HepG2 (cell line): ENCODE results near the gene BLVRB. TPM values are rescaled to one million over a fixed set of nuclear protein-coding genes. Genes with fewer than 3 reads are reported as not detected.

Experiments
- ATAC-seq: fragments of 200-7000 bp; cut with Tn5 transposase; 3 replicates; pipeline ENCODE4 v1.9.1; 2020; ENCODE audit warnings: mild to moderate bottlenecking, moderate library complexity
- BruUV-seq: library from RNA; stranded (reverse); fragments of 400-500 nt; replicated peaks from 2 replicates; lab custom pipeline; 2021; lab: Mats Ljungman, UMichigan
- CTCF ChIA-PET: fragments of 300-600 bp; formaldehyde crosslinking; extraction: SDS; loops from one replicate; lab custom pipeline; 2021; ENCODE audit warnings: low total read pairs, inconsistent platforms, low intra/inter-chr PET ratio; lab: Yijun Ruan, JAX
- POLR2A ChIA-PET: fragments of 350-600 bp; sonication (Branson Sonifier 250); formaldehyde crosslinking; loops from one replicate; lab custom pipeline; 2020; ENCODE audit warnings: antibody characterized with exemption, inconsistent platforms; lab: Yijun Ruan, JAX
- DNase-seq: peaks from one replicate; pipeline ENCODE4 v3.0.0-alpha.2; 2015; ENCODE audit warnings: low spot score
- FAIRE-seq: peaks from 3 replicates; lab custom pipeline; 2011; peaks lifted over from hg19 to GRCh38; lab: Jason Lieb, UNC
- H2AFZ ChIP-seq: one replicate; pipeline ENCODE4 v1.6.1; 2011; ENCODE audit warnings: low read length, inconsistent platforms
- H3K27ac ChIP-seq: fragments of 300-600 bp; 3 replicates; pipeline ENCODE4 v1.8.0; 2011; ENCODE audit warnings: mixed run types, mild to moderate bottlenecking, mixed read lengths, low read length, inconsistent platforms; ENCODE audit not compliant: insufficient read depth; ENCODE audit errors: extremely low read length
- H3K27me3 ChIP-seq, 2 experiments: fragments of 200-600 bp in 1 of 2; 2 replicates in 1 of 2; 3 replicates in 1 of 2; pipeline versions ENCODE4 v1.6.0 to v1.8.0; 2011; ENCODE audit warnings: low read length in 2 of 2, mild to moderate bottlenecking in 2 of 2, moderate library complexity in 2 of 2, inconsistent platforms in 1 of 2; ENCODE audit not compliant: insufficient read depth in 2 of 2, control insufficient read depth in 1 of 2
- H3K36me3 ChIP-seq, 2 experiments: fragments of 200-600 bp in 1 of 2; replicated peaks in 1 of 2; 2 replicates in 1 of 2; 3 replicates in 1 of 2; pipeline versions ENCODE4 v1.5.1 to v1.8.0; 2011; ENCODE audit warnings: low read length in 2 of 2, inconsistent platforms in 1 of 2; ENCODE audit not compliant: insufficient read depth in 2 of 2, control insufficient read depth in 1 of 2
- H3K4me1 ChIP-seq: 2 replicates; pipeline ENCODE4 v1.5.1; 2012; ENCODE audit warnings: low read length, inconsistent platforms; ENCODE audit not compliant: insufficient read depth
- H3K4me2 ChIP-seq: 2 replicates; pipeline ENCODE4 v1.6.0; 2011; ENCODE audit warnings: low read depth, low read length, inconsistent platforms
- H3K4me3 ChIP-seq, 3 experiments: fragments of 200-600 bp in 1 of 3; sonication (generic), shearing (Covaris generic) in 1 of 3; replicated peaks in 1 of 3; 2 replicates each; pipeline ENCODE4 v1.5.1; 2011 to 2016; ENCODE audit warnings: low read length in 3 of 3, inconsistent platforms in 2 of 3, low read depth in 2 of 3, mild to moderate bottlenecking in 2 of 3, control low read depth in 1 of 3, mixed read lengths in 1 of 3; ENCODE audit not compliant: insufficient read depth in 1 of 3
- H3K79me2 ChIP-seq: one replicate; pipeline ENCODE4 v1.6.1; 2011; ENCODE audit warnings: low read length, inconsistent platforms; ENCODE audit not compliant: insufficient read depth
- H3K9ac ChIP-seq: 2 replicates; pipeline ENCODE4 v1.6.0; 2011; ENCODE audit warnings: mild to moderate bottlenecking, low read depth, low read length, inconsistent platforms; ENCODE audit not compliant: insufficient read depth
- H3K9me3 ChIP-seq: 2 replicates; pipeline ENCODE4 v1.5.1; 2012; ENCODE audit warnings: mild to moderate bottlenecking, low read length
- H4K20me1 ChIP-seq: 2 replicates; pipeline ENCODE4 v1.6.0; 2011; ENCODE audit warnings: inconsistent platforms, mild to moderate bottlenecking, low read length, moderate library complexity; ENCODE audit not compliant: insufficient read depth
- ATRX ChIP-seq: sonication (generic); formaldehyde crosslinking; IDR thresholded peaks from 2 replicates; pipeline ENCODE4 v1.4.0; 2020; ENCODE audit warnings: missing genetic modification reagents, borderline replicate concordance
- FOXK1 ChIP-seq: sonication (generic); formaldehyde crosslinking; IDR thresholded peaks from 2 replicates; pipeline ENCODE4 v1.4.0; 2020; ENCODE audit warnings: low read depth, missing genetic modification reagents, borderline replicate concordance
- LCORL ChIP-seq, 2 experiments: fragments of 450-650 bp in 1 of 2; sonication (generic) in 1 of 2; formaldehyde crosslinking in 1 of 2; IDR thresholded peaks; 2 replicates each; pipeline versions ENCODE4 v1.5.0 to v1.6.1; 2017 to 2020; ENCODE audit warnings: antibody characterized with exemption in 1 of 2, missing genetic modification reagents in 1 of 2
- MAZ ChIP-seq, 2 experiments: sonication (generic) in 1 of 2; formaldehyde crosslinking in 1 of 2; IDR thresholded peaks; 2 replicates each; pipeline versions ENCODE4 v1.5.0 to v1.6.1; 2012 to 2020; ENCODE audit warnings: low read depth in 2 of 2, mild to moderate bottlenecking in 2 of 2, borderline replicate concordance in 1 of 2, improper control_type of control experiment in 1 of 2, low read length in 1 of 2, missing genetic modification reagents in 1 of 2, moderate library complexity in 1 of 2
- TFAP4 ChIP-seq: sonication (generic); IDR thresholded peaks from 2 replicates; pipeline ENCODE4 v1.6.1; 2016; ENCODE audit warnings: low read depth, borderline replicate concordance
- ZBTB8A ChIP-seq: sonication (generic); formaldehyde crosslinking; IDR thresholded peaks from 2 replicates; pipeline ENCODE4 v1.4.0; 2020; ENCODE audit warnings: mild to moderate bottlenecking, low read depth, missing genetic modification reagents, borderline replicate concordance
- ZNF451 ChIP-seq: sonication (generic); formaldehyde crosslinking; IDR thresholded peaks from 2 replicates; pipeline ENCODE4 v1.5.0; 2020; ENCODE audit warnings: mild to moderate bottlenecking, missing genetic modification reagents
- ZNF496 ChIP-seq: sonication (generic); formaldehyde crosslinking; IDR thresholded peaks from 2 replicates; pipeline ENCODE4 v1.8.1; 2023; ENCODE audit warnings: mild to moderate bottlenecking, moderate library complexity, missing genetic modification reagents; ENCODE audit not compliant: insufficient replicate concordance
- ZNF713 ChIP-seq: sonication (generic); formaldehyde crosslinking; IDR thresholded peaks from 2 replicates; pipeline ENCODE4 v1.4.0; 2020; ENCODE audit warnings: mild to moderate bottlenecking, missing genetic modification reagents
- ZNF782 ChIP-seq: sonication (generic); formaldehyde crosslinking; IDR thresholded peaks from 2 replicates; pipeline ENCODE4 v1.4.0; 2020; ENCODE audit warnings: missing genetic modification reagents, mild to moderate bottlenecking, borderline replicate concordance
- ZNF788 ChIP-seq: sonication (generic); formaldehyde crosslinking; IDR thresholded peaks from 2 replicates; pipeline ENCODE4 v1.5.0; 2020; ENCODE audit warnings: mild to moderate bottlenecking, missing genetic modification reagents, borderline replicate concordance
- ZNF790 ChIP-seq: sonication (generic); formaldehyde crosslinking; IDR thresholded peaks from 2 replicates; pipeline ENCODE4 v1.8.0; 2022; ENCODE audit warnings: missing genetic modification reagents, mild to moderate bottlenecking, borderline replicate concordance
- ZSCAN22 ChIP-seq: sonication (generic); formaldehyde crosslinking; IDR thresholded peaks from 2 replicates; pipeline ENCODE4 v1.4.0; 2020; ENCODE audit warnings: mild to moderate bottlenecking, missing genetic modification reagents
- WGBS: methylation state at CpG from one replicate; pipeline ENCODE4 v1.1.6; 2017; ENCODE audit warnings: low lambda C conversion rate; 5-methylcytosine and 5-hydroxymethylcytosine counted together
- in situ Hi-C: cut with HindIII; loops from 2 replicates; pipeline ENCODE4 v1.10.0; 2017; ENCODE audit warnings: low pct_unique_long_range_greater_than_20kb; ENCODE audit not compliant: extremely low pct_ligation_motif_present
- intact Hi-C: fragments of 100-400 bp; cut with micrococcal nuclease; formaldehyde crosslinking; loops from one replicate; pipeline ENCODE4 v1.10.0; 2022; ENCODE audit not compliant: unreplicated experiment
- polyA plus RNA-seq, 8 experiments: library from polyadenylated mRNA; depleted of rRNA in 3 of 8; stranded (reverse) in 7 of 8; unstranded in 1 of 8; fragments of >200 nt; fragmentation: Illumina TruSeq in 4 of 8; extraction: Trizol in 4 of 8; gene quantifications; 2 replicates each; pipeline versions ENCODE4 v1.2.1 to v1.2.3, GENCODE V29; 2011 to 2016; ENCODE audit warnings: low read depth in 4 of 8, missing spikeins in 1 of 8, mixed read lengths in 1 of 8; ENCODE audit not compliant: insufficient read depth in 1 of 8
- total RNA-seq, 5 experiments: library from RNA; depleted of rRNA; stranded (reverse); fragments of >200 nt; fragmentation: Illumina TruSeq; extraction: Trizol; gene quantifications; 2 replicates each; pipeline ENCODE4 v1.2.3, GENCODE V29; 2016; ENCODE audit warnings: low read depth in 1 of 5
- TF ChIP-seq, protein P1 (sequence below): IDR thresholded peaks from 2 replicates; pipeline ENCODE4 v1.6.1; 2018; ENCODE audit warnings: missing genetic modification reagents, mild to moderate bottlenecking, missing compliant biosample characterization
- TF ChIP-seq, protein P2 (sequence below): sonication (generic); formaldehyde crosslinking; IDR thresholded peaks from 2 replicates; pipeline ENCODE4 v1.4.0; 2020; ENCODE audit warnings: missing genetic modification reagents

The BLVRB gene
- total and polyA plus RNA-seq, 2 of the 13 experiments (the other 11 are each of a cell fraction or from before 2014, with no cell fraction given), result 25.9 to 51.4 TPM

GRCh38 chr19:40424637-40425449, 40.7 kb downstream of the BLVRB start:
- Histone ChIP-seq H3K9ac (peak overlapping the region; percentile 85), H3K27me3 (no peaks in the 10 kb centered on the region; a peak in 1 of 5 replicates), H3K9me3 (no peaks in the 10 kb centered on the region), H3K27ac (peak overlapping the region; percentile 96), H3K4me2 (peak overlapping the region; percentile 99), H3K4me1 (peaks cover 49% of the 10 kb centered on the region), H3K79me2 (peaks cover 10% of the 10 kb centered on the region), H2AFZ (no peak overlapping the region), H3K36me3 (peaks cover 0 to 2% of the 10 kb centered on the region in 2 experiments; a peak in 1 of 5 replicates), H3K4me3 (peak overlapping the region; percentile 63 to 94 (median 86)), H4K20me1 (no peaks in the 10 kb centered on the region)
- FAIRE-seq (no peak), ATAC-seq (no peak), DNase-seq (no peak)
- no TSS peak for BruUV-seq
- intact Hi-C loops (loop anchor here (10.0 kb wide), 1 partner anchor 80 kb away; the partner anchor contains the start of genes C19orf47 and PLD3), in situ Hi-C loops (no loop called here)
- WGBS, result 5% methylated on average over 19 of the region's 28 CpGs
- POLR2A ChIA-PET, result interaction anchor here (2.5 to 4.5 kb wide), 3 partner anchors 10 to 40 kb away, joined by 36 to 80 read pairs (median 47); partner anchors contain the start of genes BLVRB, SERTAD3 and SPTBN4
- CTCF ChIA-PET, result interaction anchor here (1.0 kb wide), 1 partner anchor 19 kb away, joined by 4 read pairs; the partner anchor contains the start of gene SERTAD3
- no peak for TF ChIP-seq LCORL (IDR thresholded peaks at IDR 0.05)
- TF ChIP-seq LCORL (CRISPR knock-in tag; IDR thresholded peaks at IDR 0.05), result 0 out of 2 replicates have a peak, but pooled peaks have one; percentile 8
- TF ChIP-seq, protein P1, sequence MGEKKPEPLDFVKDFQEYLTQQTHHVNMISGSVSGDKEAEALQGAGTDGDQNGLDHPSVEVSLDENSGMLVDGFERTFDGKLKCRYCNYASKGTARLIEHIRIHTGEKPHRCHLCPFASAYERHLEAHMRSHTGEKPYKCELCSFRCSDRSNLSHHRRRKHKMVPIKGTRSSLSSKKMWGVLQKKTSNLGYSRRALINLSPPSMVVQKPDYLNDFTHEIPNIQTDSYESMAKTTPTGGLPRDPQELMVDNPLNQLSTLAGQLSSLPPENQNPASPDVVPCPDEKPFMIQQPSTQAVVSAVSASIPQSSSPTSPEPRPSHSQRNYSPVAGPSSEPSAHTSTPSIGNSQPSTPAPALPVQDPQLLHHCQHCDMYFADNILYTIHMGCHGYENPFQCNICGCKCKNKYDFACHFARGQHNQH, result no peak
- TF ChIP-seq MAZ (IDR thresholded peaks at IDR 0.05; ENCODE audit: borderline replicate concordance, low read depth, low read length), result peak; percentile 28; the same call in 1 of the 2 replicates
- TF ChIP-seq MAZ (CRISPR knock-in tag; IDR thresholded peaks at IDR 0.05; ENCODE audit: low read depth), result no peak
- TF ChIP-seq ZNF790, result 0 out of 2 replicates have a peak, but pooled peaks have one; percentile 3
- no peak for TF ChIP-seq TFAP4
- TF ChIP-seq, protein P2, sequence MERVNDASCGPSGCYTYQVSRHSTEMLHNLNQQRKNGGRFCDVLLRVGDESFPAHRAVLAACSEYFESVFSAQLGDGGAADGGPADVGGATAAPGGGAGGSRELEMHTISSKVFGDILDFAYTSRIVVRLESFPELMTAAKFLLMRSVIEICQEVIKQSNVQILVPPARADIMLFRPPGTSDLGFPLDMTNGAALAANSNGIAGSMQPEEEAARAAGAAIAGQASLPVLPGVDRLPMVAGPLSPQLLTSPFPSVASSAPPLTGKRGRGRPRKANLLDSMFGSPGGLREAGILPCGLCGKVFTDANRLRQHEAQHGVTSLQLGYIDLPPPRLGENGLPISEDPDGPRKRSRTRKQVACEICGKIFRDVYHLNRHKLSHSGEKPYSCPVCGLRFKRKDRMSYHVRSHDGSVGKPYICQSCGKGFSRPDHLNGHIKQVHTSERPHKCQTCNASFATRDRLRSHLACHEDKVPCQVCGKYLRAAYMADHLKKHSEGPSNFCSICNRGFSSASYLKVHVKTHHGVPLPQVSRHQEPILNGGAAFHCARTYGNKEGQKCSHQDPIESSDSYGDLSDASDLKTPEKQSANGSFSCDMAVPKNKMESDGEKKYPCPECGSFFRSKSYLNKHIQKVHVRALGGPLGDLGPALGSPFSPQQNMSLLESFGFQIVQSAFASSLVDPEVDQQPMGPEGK (CRISPR knock-in tag), result peak; percentile 78
- no peak for TF ChIP-seq ATRX (CRISPR knock-in tag)
- no peak for TF ChIP-seq ZNF713 (CRISPR knock-in tag)
- TF ChIP-seq FOXK1 (CRISPR knock-in tag), result no peak
- TF ChIP-seq ZSCAN22 (CRISPR knock-in tag), result 0 out of 2 replicates have a peak, but pooled peaks have one; percentile 42
- no peak for TF ChIP-seq ZNF451 (CRISPR knock-in tag)
- no peak for TF ChIP-seq ZNF496
- TF ChIP-seq ZNF782 (CRISPR knock-in tag), result no peak
- no peak for TF ChIP-seq ZNF788 (CRISPR knock-in tag)
- TF ChIP-seq ZBTB8A (CRISPR knock-in tag), result no peak
